Vagina (tissue), 2 donors: Measurements from ENCODE around the gene SORCS2. TPM values are rescaled to one million over a fixed set of nuclear protein-coding genes. Genes with fewer than 3 reads are reported as not detected.

Source experiments
- DNase-seq, 2 donors: peaks; one replicate each; pipeline ENCODE4 v3.0.0-alpha.2; 2017; ENCODE audit errors: extremely low spot score in 2 of 2
- H3K27ac ChIP-seq: fragments of 200-600 bp; sonication (generic); one replicate; pipeline ENCODE4 v1.5.1; 2019
- H3K27me3 ChIP-seq: fragments of 200-600 bp; sonication (generic); one replicate; pipeline ENCODE4 v1.5.1; 2019
- H3K36me3 ChIP-seq, 2 donors: fragments of 200-600 bp; sonication (generic); one replicate each; pipeline ENCODE4 v1.5.1; 2017 to 2019
- H3K4me1 ChIP-seq: fragments of 200-600 bp; sonication (generic); one replicate; pipeline ENCODE4 v1.5.1; 2019
- H3K4me3 ChIP-seq, 2 donors: fragments of 200-600 bp; sonication (generic); 1 replicate in 1 of 2; 2 replicates in 1 of 2; pipeline ENCODE4 v1.5.1; 2016 to 2019
- H3K9me3 ChIP-seq: fragments of 200-600 bp; sonication (generic); one replicate; pipeline ENCODE4 v1.5.1; 2019
- CTCF ChIP-seq, 3 experiments: fragments of 450-650 bp in 2 of 3; fragments of 200-600 bp in 1 of 3; sonication (generic) in 1 of 3; IDR thresholded peaks; one replicate each; pipeline ENCODE4 v1.5.1; 2017 to 2019; ENCODE audit warnings: antibody characterized with exemption in 3 of 3, mild to moderate bottlenecking in 2 of 3, moderate library complexity in 2 of 3
- POLR2A ChIP-seq, 2 donors: fragments of 450-650 bp; IDR thresholded peaks; one replicate each; pipeline ENCODE4 v1.6.1; 2017; ENCODE audit warnings: antibody characterized with exemption in 2 of 2, mild to moderate bottlenecking in 2 of 2, moderate library complexity in 2 of 2
- POLR2AphosphoS5 ChIP-seq, 2 donors: sonication (generic); formaldehyde crosslinking; IDR thresholded peaks; one replicate each; pipeline ENCODE4 v1.9.0; 2017; ENCODE audit warnings: antibody characterized with exemption in 2 of 2, mild to moderate bottlenecking in 2 of 2, low read depth in 1 of 2; ENCODE audit not compliant: insufficient read depth in 1 of 2
- intact Hi-C: fragments of 100-400 bp; cut with DNase I; formaldehyde crosslinking; loops from one replicate; pipeline ENCODE4 v1.15.1; 2023
- total RNA-seq: library from RNA; depleted of rRNA; stranded (reverse); fragments of >200 nt; gene quantifications from one replicate; pipeline ENCODE4 v1.2.3, GENCODE V29; 2016

Gene SORCS2
- total RNA-seq, 1 donor from 2014 or later, result 5.4 TPM

DNA sequence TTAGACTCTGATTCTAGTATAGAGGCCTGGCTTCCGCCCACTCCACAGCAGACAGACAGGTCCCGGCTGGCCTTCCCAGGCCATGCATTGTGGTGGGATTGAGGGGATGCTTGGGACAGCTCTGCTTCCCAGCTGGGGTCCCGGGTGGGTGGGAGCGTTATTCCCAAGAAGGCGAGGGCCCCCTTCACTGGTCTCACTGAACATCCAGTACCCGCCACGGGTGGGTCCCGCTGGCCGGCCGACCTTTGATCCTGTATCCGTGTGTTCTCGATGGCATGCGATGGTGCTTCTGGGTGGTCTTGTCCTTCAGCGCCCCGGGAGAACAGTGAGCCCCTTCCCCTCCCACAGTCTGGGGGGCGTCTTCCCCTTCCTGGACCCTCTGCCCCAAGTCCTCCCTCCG, 515.9 kb downstream of the SORCS2 start:
- no peak for TF ChIP-seq POLR2AphosphoS5 (IDR thresholded peaks at IDR 0.05; ENCODE audit: insufficient read depth in 1 of 2, low read depth in 1 of 2)
- TF ChIP-seq POLR2A (IDR thresholded peaks at IDR 0.05), result no peak
- no peak for TF ChIP-seq CTCF (IDR thresholded peaks at IDR 0.05)
- intact Hi-C loops, result no loop called here
- Histone ChIP-seq H3K9me3 (no peaks in the 10 kb centered on the region), H3K4me1 (no peaks in the 10 kb centered on the region), H3K36me3 (no peaks in the 10 kb centered on the region), H3K27ac (no peak overlapping the region), H3K4me3 (no peak overlapping the region), H3K27me3 (no peaks in the 10 kb centered on the region)
- no peak for DNase-seq

DNA sequence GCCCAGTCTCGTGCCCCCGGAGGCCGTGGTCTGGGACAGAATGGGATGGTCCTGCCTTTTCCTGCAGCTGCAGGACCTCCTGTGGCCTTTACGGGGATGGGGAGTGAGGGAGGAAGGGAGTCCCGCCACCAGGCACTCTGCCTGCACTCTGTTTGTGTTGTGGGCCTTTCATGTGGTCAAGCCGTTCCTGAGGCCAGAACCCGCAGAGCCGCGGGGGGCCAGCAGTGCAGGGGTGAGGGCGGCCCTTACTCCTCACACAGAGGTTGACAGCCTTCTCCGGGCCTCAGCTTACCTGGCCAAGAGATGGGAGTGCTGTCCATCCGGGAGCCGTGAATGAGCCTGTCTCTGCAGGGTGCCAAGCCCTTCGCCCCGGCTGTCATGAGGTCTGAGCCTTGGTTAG, 516.6 kb downstream of the SORCS2 start:
- Histone ChIP-seq H3K4me3 (no peak overlapping the region), H3K36me3 (no peaks in the 10 kb centered on the region), H3K9me3 (no peaks in the 10 kb centered on the region), H3K27ac (no peak overlapping the region), H3K4me1 (no peaks in the 10 kb centered on the region), H3K27me3 (no peaks in the 10 kb centered on the region)
- DNase-seq, result no peak
- no peak for TF ChIP-seq POLR2AphosphoS5 (IDR thresholded peaks at IDR 0.05; ENCODE audit: insufficient read depth in 1 of 2, low read depth in 1 of 2)
- TF ChIP-seq CTCF (IDR thresholded peaks at IDR 0.05), result no peak
- TF ChIP-seq POLR2A (IDR thresholded peaks at IDR 0.05), result no peak
- intact Hi-C loops, result no loop called here

DNA sequence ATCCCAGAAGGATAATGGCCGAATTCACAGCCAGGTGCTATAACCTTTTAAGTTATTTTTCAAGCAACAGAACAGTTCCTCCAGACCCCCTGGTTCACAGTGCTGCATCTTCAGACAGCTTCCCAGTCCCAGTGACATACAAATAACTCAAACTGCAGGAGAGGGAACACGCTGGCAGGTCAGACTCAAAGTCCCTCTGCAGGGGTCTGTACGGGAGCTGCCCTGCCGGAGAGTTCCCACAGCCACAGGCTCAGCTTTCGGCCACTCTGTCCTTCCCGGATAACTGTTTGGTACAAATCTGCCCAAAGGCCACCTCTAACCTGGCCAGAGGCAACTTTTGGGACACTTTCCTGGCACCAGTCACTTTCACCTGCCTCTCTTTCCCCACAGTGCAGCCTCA, 517.1 kb downstream of the SORCS2 start:
- DNase-seq, result no peak
- Histone ChIP-seq H3K27ac (no peak overlapping the region), H3K36me3 (no peaks in the 10 kb centered on the region), H3K4me1 (no peaks in the 10 kb centered on the region), H3K27me3 (no peaks in the 10 kb centered on the region), H3K9me3 (no peaks in the 10 kb centered on the region), H3K4me3 (no peak overlapping the region)
- no peak for TF ChIP-seq POLR2AphosphoS5 (IDR thresholded peaks at IDR 0.05; ENCODE audit: insufficient read depth in 1 of 2, low read depth in 1 of 2)
- no peak for TF ChIP-seq CTCF (IDR thresholded peaks at IDR 0.05)
- TF ChIP-seq POLR2A (IDR thresholded peaks at IDR 0.05), result no peak
- intact Hi-C loops, result no loop called here

GRCh38 chr4:7710126-7710525, 517.8 kb downstream of the SORCS2 start:
- no peaks in the 10 kb centered on the region for H3K27me3 ChIP-seq
- no peak overlapping the region for H3K4me3 ChIP-seq
- H3K27ac ChIP-seq, result no peak overlapping the region
- no peak for DNase-seq
- H3K9me3 ChIP-seq, result no peaks in the 10 kb centered on the region
- intact Hi-C loops, result no loop called here
- H3K4me1 ChIP-seq, result no peaks in the 10 kb centered on the region
- TF ChIP-seq CTCF (IDR thresholded peaks at IDR 0.05) (no peak), POLR2A (IDR thresholded peaks at IDR 0.05) (no peak), POLR2AphosphoS5 (IDR thresholded peaks at IDR 0.05; ENCODE audit: insufficient read depth in 1 of 2, low read depth in 1 of 2) (no peak)
- no peaks in the 10 kb centered on the region for H3K36me3 ChIP-seq

DNA sequence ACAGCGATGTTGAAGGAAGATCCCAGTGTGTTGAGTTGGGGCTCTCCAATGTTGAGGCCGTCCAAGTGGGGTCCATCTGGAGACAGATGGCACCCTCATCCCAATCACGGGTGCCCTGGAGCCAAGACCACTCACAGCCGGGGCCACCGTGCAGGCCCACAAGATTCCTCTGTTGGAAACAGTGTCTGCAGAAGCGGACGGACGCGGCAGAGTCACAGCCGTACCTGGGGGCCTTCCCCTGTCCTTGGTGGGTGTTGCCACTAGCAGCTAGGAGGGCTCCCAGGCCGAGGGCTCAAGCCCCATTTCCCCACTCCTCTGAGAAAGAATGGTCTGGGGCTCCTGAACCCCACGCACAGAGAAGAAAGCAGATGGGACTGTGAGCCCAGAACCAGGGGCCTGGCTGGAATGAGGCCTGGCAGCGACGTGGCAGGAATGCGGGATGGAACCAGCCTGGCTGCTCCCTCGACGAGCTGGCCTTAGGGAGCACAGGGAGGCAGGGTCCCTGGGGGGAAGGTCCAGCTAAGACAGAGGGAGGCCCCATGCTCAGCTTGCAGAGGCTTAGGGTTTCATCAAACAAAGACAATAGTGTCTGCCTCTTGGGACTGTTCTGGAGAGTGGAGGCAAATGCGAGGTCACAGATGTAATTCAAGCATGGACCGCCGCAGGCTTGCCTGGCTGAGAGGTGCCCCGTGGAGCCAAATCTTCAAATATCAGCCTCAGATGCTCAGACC, 518.4 kb downstream of the SORCS2 start:
- no peak for TF ChIP-seq POLR2AphosphoS5 (IDR thresholded peaks at IDR 0.05; ENCODE audit: insufficient read depth in 1 of 2, low read depth in 1 of 2)
- TF ChIP-seq CTCF (IDR thresholded peaks at IDR 0.05), result no peak
- TF ChIP-seq POLR2A (IDR thresholded peaks at IDR 0.05), result no peak
- Histone ChIP-seq H3K27me3 (no peaks in the 10 kb centered on the region), H3K9me3 (no peaks in the 10 kb centered on the region), H3K4me1 (no peaks in the 10 kb centered on the region), H3K36me3 (no peaks in the 10 kb centered on the region), H3K27ac (no peak overlapping the region), H3K4me3 (no peak overlapping the region)
- intact Hi-C loops, result no loop called here
- no peak for DNase-seq
